Erythroblast (primary cell): ENCODE results near the gene ECM1.
A peak's percentile ranks its signal among the peaks of the same experiment; 100 is the strongest.

Source experiments
- DNase-seq, 2 experiments: peaks; one replicate each; lab custom pipeline; 2025; lab: John Stamatoyannopoulos, UW
- GATA1 ChIP-seq: IDR thresholded peaks from 2 replicates; pipeline ENCODE4 v1.6.1; 2011; ENCODE audit warnings: low read depth, mild to moderate bottlenecking, control low read depth, low read length, moderate library complexity
- POLR2A ChIP-seq: IDR thresholded peaks from 2 replicates; pipeline ENCODE4 v1.6.1; 2011; ENCODE audit warnings: mild to moderate bottlenecking, low read length

ECM1 gene

DNA sequence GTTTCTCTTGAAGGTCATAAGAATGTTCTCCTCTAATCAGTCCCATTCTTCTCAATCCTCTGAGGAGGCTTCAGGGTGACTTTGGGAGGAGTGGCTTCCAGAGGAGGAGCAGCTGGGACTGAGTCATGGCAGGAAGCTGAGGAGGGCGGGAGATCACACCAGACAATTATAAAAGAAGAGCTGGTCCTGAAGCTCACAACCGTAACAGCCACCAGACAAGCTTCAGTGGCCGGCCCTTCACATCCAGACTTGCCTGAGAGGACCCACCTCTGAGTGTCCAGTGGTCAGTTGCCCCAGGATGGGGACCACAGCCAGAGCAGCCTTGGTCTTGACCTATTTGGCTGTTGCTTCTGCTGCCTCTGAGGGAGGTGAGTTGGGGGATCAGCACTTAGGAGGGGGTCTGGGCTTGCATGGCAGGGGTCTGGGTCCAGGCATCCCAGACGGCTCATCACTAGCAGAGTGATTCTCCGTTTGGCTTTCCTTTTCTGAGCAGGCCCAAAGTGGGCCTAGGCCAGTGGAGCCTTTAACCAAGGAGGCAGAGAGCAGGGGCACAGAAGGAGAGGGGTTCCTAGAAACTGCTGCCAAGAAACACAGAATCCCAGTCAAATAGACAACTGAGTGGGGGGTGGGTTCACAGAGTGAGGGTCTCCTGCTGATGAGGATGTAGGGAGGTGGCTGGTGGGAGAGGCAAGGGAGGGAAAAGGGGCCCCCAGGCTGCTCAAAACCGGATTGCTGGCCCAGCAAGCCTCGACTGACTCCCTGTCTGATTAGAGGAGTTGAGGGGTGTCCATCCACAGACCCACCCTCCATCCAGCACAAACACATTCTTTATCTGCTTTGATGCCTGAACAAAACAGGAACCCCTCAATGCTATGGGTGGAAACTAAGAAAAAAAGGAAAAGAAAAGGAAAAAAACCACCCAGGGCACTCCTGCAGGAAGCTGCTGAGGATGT, at the start of gene ECM1:
ECM1 (plus strand) TSS at position 198 of the 953 bp plus-strand sequence; CDS start at position 299, 101 bp downstream.
- peak; percentile 12 for TF ChIP-seq POLR2A
- TF ChIP-seq GATA1: no peak
- peak in 1 of 2 experiments; percentile 61 for DNase-seq

DNA sequence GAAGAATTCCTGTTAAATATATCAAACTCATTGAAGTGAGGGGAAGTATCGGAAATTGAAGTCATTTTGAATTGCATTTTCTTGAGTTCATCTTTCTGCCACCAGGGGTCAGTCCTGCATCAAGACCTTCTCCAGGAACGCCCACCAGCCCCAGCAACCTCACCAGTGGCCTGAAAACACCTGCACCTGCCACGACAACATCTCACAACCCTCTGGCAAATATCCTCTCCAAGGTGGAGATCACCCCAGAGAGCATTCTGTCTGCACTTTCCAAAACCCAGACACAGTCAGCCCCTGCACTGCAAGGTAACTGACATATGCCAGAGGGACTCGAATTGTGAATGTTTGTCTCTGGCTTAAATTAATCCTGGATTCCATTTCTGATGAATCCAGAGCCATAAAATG, 43.5 kb upstream of the ECM1 start:
- peak; percentile 70 to 87 for DNase-seq
- no peak for TF ChIP-seq GATA1
- no peak for TF ChIP-seq POLR2A

DNA sequence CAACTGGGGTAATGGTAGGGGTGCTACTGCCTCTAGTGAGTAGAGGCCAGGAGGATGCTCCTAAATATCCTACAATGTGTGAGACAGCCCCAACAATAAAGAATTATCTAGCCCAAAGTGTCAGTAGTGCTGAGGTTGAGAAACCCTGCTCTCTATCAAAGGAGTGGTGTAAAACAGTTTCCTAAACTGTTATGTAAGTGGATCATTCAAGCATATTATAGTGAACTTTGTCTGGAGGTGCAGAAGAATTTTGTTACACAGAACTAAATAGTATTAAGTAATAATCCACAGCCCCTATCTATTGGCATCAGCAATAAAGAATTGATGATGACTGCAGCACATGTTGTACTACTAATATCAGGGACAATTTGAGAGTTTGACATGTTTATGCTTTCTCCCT, 40.9 kb upstream of the ECM1 start:
- no peak for TF ChIP-seq POLR2A
- no peak for TF ChIP-seq GATA1
- DNase-seq: no peak

DNA sequence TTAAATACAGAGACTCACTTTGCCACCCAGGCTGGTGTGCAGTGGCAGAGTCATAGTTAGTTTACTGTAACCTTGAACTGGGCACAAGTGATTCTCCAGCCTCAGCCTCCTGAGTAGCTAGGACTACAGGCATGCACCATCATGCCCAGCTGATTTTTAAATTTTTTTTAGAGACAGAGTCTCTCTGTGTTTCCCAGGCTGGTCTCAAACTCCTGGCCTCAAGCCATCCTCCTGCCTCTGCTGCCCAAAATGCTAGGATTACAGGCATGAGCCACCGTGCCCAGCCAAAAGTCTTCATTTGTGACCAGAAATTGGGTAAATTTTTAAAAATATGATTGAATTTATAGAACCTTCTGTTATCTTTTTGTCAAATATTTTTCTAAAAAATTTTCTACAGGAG, 38.6 kb upstream of the ECM1 start:
- TF ChIP-seq GATA1 (no peak), POLR2A (no peak)
- no peak for DNase-seq

DNA sequence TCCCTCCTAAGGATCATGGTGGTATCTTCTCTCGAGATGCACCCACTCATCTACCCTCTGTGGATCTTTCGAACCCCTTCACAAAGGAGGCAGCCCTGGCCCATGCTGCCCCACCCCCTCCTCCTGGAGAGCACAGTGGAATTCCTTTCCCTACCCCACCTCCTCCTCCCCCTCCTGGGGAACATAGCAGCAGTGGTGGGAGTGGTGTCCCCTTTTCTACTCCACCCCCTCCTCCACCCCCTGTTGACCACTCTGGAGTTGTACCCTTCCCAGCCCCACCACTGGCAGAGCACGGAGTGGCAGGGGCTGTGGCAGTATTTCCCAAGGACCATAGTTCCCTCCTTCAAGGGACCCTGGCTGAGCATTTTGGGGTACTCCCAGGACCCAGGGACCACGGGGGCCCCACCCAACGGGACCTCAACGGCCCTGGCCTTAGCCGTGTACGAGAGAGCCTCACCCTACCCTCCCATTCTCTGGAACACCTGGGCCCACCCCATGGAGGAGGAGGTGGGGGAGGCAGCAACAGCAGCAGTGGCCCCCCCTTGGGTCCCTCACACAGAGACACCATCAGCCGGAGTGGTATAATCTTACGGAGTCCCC, 35.2 kb upstream of the ECM1 start:
- DNase-seq: no peak
- TF ChIP-seq GATA1: no peak
- no peak for TF ChIP-seq POLR2A

DNA sequence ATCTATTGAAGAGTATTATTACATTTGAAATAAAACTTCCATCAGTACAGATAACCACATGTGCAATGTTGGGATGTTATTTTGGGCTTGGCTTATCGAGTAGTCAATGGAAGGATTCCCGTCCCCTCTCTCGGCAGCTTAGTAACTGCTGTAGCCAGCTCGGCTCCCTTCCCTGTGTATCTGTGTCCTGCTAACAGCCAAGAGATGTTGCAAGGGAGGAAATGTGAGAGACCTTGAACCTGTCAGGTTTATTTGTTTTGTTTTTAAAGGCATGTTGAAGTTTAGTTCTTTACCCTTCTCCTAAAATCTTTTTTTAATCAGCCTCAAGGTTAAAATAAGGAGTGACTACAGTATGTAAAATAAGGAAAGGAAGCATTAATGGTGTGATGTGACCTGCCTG, 34.2 kb upstream of the ECM1 start:
- TF ChIP-seq POLR2A: no peak
- TF ChIP-seq GATA1: no peak
- no peak for DNase-seq

DNA sequence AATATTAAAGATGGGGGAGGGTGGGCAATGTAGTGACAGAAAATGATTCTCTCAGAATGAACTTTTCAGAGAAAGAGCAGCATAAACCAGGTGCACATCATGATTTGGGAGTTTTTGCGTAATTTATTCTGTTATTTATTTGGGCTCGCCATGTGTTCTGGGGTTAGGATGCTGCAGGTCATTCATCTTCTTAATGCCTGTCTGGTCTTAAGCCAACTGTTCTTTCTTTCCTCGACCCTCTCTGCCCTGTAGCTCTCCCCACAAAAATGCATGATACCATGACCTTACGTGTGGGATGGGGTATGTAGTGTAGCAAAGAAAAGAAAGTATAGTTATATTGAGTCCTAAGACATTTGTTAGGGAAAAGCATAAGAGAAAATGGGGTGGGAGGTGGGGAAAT, 33.0 kb upstream of the ECM1 start:
- TF ChIP-seq POLR2A (no peak), GATA1 (no peak)
- DNase-seq: no peak

DNA sequence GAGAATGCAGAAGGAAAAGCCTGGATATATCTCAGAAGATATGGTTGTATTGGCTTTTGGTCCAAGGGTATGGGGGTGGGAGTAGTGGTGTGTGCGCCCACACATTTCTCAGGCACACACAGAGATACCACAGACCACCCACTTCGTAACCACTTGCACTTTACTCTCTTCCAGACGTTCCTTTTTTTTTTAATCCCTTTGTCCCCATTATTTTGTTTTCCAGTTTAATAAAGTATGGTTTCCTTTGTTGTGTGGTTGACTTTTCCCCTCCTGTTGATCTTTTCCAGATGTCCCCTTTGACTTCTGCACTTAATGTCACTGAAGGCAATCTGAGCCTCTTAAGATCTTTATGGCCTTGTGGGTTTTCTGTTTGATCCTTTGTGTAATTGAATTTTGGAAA, 31.2 kb upstream of the ECM1 start:
- no peak for TF ChIP-seq POLR2A
- no peak for TF ChIP-seq GATA1
- DNase-seq: no peak

DNA sequence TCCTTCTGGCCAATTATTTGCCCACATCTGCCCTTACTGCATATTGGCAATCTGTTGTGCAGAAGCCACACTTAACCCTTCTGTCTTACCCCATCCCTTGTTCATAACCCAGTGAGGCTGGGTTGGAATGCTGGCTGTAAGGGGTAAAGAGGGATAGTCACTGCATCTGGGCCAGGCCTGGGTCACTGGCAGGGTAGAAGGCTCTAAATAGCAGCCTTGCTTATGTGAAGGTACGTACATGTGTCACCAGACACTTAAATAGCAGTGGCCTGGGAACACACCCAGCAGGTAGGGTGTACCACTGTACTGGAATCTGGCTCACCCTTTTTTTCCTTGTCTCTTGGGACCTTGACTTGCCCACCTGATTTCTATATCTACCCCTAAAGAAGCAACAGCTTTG, 30.6 kb upstream of the ECM1 start:
- DNase-seq: no peak
- TF ChIP-seq POLR2A: no peak
- TF ChIP-seq GATA1: no peak

DNA sequence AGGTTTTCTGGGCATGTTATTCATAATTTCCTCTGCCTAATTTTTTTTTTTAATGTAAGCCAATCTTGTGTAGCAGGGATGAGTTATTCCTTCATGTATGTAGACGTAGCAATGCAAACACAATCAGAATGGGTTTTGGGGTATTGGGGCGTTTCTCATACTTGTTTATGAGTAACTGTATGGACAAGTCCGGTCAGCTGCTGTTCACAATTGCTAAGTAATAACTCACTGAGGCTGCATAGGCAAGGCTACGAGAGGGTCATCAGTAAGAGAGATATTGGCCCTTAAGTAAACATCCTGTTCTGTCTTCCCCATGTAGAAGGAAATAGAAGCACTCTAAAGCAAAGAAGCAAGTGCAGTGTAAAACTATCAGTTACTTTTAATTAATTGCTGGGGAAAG, 30.2 kb upstream of the ECM1 start:
- DNase-seq: no peak
- TF ChIP-seq POLR2A: no peak
- TF ChIP-seq GATA1: no peak

DNA sequence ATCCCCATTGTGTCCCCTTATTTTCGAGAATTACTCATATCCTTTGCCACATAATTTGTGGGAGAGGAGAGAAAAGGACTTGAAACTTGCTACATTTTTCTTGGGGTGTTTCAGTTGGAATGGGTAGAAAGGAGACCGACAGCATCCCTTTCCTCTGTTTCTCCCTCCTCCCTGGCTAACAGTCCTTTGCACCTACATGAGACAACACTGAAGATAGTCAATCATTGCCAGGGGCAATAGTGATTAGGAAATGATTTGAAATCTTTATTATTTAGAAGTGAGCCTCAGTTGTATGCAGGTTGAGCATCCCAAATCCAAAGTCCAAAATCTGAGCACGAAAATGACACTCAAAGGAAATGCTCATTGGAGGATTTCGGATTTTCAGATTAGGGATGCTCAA, 28.5 kb upstream of the ECM1 start:
- no peak for TF ChIP-seq GATA1
- no peak for TF ChIP-seq POLR2A

DNA sequence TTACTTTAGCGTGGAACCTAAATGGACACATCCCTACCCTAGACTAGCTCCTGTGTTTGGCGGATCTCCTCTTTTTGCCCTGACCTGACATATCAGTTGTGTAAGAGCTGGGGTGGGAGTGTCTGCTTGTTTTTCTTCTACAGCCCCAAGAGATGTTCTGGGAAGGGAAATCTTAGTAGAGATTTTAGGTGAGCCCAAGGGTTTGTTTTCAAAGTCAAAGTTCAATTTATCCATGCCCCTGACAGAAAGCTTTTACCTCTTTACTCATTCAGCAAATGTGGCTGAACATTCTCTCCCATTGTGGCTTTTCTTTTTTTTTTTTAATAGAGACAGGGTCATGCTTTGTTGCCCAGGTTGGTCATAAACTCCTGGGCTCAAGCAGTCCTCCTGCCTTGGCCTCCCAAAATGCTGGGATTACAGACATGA, 28.0 kb upstream of the ECM1 start:
- DNase-seq: no peak
- TF ChIP-seq POLR2A (no peak), GATA1 (no peak)

More for the DNA sequence above, 28.5 kb upstream of the ECM1 start:
- no peak for DNase-seq

DNA sequence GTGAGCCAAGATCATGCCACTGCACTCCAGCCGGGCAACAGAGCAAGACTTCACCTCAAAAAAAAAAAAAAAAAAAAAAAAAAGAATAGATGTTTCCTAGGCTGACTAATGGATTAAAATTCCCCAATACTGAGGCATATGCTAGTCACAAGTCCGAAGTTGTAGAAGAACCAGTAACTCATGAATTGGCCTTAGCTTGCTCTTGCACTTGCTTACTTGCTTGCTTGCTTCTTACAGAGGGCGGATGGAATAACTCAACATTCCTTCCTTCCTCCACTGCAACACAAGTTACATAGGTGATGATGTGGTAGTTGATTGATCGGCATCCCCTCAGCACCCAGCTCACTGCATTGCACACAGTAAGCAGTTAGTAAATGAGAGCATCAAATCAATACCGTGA, 23.5 kb upstream of the ECM1 start:
- DNase-seq: no peak
- TF ChIP-seq GATA1 (no peak), POLR2A (no peak)

DNA sequence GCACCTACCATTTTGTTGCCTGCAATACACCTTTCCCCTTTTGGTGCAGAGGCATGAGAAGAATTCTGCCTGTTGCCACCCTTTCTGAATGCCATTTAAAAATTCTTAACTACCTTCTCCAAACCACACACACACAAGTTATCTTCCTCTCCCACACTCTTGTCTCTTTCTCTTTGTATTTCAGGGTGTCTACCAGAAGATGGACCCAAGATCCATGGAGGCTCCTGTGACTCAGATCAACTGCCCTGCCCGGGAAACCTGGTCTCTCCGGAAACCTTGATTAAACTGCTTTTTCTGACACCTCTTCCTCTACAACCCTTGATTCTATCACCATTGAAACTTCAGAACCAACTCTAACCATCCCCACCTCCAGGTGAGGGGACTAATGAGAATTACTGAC, 23.0 kb upstream of the ECM1 start:
- TF ChIP-seq GATA1 (no peak), POLR2A (no peak)
- peak; percentile 37 to 53 for DNase-seq
